G401.6 (cell line): Measurements from ENCODE around the gene GOLPH3.
"Not testable (repeated sequence)": the region's sequence is repeated elsewhere in the genome, so short reads cannot be mapped to it uniquely, and the experiment has no call there.

Source experiments
- FAIRE-seq: peaks from 2 replicates; lab custom pipeline; 2012; peaks lifted over from hg19 to GRCh38; lab: Jason Lieb, UNC

Gene GOLPH3

DNA sequence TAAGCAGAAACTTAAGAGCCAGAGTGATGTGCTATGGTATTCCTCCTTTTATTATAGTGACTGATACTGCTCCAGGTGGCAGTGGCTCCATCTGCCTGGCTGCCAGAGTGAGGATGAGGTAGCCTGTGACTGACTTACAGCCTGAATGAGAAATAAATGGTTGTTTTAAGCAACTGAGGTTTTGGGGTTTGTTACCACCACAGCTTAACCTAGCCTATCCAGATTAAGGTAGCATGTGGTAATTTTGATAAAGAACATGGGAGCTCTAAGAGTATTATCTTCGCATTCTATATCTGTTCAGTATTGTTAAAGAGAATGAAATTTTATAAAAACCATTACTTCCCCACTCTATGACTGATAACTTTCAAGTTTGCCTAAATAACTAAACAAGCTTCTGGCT is 39.0 kb downstream of the GOLPH3 start:
- no peak for FAIRE-seq

DNA sequence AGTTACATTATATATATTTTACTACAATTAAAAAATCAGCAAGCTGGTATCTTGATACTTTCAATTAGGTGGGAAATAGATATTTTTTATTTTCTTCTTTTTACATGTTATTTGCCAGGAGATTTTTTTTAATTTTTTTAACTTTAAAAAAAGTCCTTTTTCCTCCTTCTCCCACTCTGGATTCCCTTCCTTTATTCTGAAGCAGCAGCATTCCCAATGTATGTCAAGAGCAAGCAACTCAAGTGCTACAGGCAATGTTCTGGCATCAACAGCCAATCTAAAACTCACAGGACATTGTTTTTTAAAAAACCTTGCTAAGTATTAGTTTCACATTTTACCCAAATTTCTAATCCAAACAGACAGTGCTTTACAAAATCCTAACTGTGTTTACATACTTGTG is 41.4 kb downstream of the GOLPH3 start:
- FAIRE-seq = no peak

DNA sequence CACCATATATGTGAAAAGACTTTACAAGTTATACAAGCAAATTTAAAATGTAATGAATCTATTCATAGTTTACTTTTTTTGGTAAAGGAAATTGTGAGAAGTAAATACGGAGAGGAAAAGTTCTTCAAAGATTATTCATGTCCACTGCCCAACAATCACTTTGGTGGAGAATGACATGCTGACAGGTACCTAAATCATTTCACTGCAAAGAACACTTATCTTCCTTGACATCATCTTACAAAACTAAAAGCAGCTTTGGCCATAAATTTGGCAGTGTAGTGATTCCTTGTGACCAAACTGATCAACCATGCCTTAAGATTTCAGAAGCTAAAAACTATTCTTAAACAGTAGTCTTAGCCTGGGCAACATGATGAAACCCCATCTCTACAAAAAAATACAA is 42.5 kb downstream of the GOLPH3 start:
- FAIRE-seq = no peak

DNA sequence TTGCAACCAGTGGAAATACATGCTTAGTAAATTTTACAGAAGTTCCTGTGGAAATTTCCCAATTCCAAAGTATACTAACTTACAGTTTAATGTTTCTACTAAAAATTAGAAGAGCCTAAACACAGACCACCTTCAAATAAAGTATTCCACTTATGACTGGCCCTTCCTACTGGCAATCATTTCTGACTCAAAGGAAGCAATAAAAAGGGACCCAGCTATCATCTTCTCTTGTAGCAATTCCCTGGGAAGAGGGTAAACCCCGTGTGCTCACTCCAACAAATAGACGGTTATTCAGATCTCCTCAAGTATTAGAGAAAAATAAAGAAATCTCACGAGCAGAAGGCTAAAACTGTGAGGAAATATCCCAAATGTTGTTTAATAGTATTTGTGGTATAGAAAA is 43.3 kb downstream of the GOLPH3 start:
- no peak for FAIRE-seq

DNA sequence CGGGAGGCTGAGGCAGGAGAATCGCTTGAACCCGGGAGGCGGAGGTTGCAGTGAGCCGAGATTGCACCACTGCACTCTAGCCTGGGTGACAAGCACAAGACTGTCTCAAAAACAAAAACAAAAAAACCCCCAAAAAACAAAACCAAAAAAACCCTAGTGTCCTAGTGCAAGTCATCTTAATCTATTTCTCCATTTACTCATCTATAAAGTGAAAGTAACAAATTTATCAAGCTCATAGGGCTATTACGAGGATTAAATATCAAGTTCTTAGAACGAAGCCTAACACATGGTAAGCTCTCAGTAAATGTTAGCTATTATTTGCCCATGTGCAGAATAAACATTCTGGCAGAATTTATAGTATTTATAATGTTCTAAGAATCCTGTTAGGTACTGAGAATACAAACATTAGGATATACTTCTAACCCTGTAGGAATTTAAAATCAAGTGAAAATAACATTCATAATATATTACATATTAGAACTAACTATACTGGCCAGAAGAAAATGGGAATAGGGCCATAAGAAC is 45.0 kb downstream of the GOLPH3 start:
- FAIRE-seq = no peak

DNA sequence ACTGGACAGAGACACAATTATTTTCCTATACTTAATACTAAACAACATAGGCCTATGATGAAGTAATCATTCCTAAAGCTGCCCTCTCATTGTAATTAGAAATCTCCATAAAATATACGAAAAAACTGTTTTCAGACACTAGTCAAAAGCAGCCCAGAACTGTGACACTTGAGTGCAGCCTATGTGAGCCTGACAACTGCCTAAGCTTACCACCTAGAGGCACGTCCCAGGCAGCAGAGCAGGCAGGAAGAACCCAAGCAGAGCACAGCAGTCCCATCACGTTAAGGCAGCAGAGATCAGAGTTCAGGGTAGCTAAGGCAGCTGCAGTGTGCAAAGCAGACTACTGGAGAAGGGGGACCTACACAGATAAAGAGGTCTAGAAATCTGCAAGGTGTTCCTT is 46.4 kb downstream of the GOLPH3 start:
- FAIRE-seq = no peak

DNA sequence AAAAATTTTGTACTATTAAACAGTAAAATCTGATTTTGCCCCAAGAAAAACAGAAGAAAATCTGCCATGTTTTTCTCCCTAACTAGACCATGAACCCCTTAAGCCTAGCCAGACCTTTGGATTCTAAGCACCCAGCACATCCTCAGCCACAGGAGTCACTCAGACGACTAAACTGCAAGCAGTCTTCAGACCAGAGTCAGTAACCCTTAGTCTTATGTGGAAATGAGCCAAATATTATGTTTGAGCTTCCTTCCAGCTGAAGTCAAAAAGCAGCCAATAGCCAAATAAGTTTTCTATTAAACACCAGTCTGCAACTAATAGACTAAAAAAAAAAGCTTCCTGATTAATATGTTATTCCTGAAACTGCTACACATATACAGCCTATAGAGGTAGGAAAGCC is 47.4 kb downstream of the GOLPH3 start:
- no peak for FAIRE-seq

DNA sequence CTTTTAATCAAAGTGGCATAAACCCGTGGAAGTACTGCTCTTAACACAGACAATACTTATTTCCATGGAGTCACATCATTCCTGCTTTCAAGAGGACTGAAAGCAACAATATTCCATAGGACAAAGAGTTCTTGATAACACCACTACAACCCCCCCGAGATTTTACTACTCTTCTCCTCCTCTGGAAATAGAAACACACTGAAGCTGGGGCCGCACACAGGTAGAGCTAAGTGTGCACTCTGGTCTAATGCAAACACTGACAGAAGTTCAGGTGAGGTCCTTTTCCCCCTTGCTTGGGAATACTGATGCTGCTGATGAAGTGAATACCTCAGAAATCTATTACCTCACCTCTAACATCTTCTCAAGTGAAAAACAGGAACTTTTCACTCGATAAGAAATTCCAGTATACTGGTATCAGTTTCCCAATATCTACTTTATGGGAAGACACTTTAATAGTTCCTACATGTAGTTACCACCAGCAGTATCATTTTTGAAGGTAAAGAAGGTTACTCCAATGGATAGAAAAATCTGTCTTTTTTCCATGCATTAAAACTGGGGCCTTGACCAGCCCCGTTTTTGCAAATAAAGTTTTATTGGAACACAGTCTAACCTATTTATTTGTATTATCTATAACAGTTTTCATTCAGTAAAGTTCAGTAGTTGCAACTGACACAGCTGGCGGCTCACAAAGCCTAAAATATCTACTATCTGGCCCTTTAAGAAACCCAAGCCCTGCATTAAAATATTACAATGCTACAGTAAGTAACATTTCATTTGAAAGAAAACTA is 50.0 kb downstream of the GOLPH3 start:
- no peak for FAIRE-seq

DNA sequence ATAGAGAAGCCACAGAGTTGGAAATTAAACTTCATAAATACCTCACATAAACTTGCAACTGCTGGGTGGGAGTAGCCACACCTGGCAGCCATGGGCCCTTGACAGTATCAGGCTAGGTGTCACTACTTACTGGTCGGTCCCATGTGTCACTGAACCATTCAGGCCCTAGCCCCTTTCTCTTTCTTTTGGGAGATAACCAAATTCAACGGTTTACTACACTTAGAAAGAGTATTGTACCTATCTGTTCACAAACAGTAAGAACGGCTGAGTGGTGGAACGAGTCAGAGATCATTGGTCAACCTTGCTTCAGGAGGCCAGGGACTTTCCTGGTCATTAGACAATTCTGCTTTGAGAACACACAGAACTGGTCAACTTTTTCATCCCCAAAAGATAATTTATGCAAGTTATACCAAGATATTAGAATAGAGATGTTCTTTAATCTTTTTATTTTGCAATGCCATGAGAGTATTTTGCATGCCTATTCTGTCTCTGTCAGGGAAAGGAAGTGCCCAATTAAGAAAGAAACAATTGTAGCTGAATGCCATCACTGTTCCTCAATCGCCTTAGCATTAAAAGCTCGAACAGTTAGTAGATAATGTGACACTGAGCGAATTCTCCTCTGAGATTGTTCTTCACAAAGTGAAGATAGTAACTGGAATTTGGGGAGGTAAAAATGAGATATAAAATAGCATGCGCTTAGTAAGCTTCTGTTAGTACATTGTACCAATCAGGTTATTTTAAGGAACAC is 50.9 kb downstream of the GOLPH3 start:
- FAIRE-seq = no peak

DNA sequence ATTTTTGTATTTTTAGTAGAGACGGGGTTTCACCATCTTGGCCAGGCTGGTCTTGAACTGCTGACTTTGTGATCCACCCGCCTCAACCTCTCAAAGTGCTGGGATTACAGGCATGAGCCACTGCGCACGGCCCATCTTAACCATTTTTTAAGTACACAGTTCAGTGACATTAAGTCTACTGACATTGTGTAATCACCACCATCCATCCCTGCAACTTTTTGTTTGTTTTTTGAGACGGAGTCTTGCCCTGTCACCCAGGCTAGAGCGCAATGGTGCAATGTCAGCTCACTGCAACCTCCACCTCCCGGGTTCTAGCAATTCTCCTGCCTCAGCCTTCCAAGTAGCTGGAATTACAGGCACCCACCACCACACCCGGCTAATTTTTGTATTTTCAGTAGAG is 55.2 kb downstream of the GOLPH3 start:
- not testable (repeated sequence) for FAIRE-seq

DNA sequence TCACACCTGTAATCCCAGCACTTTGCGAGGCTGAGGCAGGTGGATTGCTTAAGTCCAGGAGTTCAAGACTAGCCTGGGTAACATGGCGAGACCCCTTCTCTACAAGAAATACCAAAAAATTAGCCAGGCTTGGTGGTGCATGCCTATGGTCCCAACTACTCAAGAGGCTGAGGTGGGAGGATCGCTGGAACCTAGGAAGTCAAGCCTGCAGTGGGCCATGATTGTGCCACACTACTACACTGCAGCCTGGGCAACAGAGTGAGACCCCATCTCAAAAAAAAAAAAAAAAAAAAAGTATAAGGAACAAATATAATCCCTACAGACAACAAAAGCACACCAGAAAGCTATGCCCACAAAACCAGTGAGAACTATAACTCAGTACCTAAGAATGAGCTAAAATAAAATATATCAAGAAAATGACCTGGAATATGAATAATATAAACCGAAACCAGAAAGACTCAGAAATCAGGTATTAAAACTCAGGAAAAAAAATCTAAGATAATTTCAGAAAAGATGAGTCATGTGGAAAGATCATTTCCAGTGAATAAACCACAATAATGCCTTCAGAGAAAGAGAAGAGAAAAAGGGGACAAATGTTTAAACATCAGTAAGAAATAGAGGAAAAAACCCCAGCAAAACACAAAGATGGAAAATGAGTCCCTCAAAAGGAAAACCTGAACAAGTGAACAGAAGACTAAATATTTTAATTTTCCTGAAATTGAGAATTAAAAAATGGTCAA is 57.4 kb downstream of the GOLPH3 start:
- no peak for FAIRE-seq

DNA sequence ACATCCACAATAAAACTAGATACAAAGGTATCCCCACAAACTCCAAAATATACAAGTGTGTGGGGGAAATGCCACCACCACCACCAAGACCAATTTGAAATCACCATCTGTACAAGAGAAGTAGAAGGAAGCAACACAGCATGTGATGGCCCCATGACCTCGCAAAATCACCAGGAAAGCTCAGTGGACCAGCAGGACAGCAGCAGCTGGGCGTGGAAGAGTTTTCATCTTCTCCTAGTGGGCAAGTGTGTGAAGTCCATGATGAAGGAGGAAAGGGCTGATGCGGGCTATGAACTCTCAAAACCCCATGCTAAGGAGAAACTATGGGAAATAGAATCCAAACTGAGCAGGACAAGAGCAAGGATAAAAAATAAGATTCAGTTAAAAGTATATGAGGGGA is 58.1 kb downstream of the GOLPH3 start:
- FAIRE-seq = no peak

DNA sequence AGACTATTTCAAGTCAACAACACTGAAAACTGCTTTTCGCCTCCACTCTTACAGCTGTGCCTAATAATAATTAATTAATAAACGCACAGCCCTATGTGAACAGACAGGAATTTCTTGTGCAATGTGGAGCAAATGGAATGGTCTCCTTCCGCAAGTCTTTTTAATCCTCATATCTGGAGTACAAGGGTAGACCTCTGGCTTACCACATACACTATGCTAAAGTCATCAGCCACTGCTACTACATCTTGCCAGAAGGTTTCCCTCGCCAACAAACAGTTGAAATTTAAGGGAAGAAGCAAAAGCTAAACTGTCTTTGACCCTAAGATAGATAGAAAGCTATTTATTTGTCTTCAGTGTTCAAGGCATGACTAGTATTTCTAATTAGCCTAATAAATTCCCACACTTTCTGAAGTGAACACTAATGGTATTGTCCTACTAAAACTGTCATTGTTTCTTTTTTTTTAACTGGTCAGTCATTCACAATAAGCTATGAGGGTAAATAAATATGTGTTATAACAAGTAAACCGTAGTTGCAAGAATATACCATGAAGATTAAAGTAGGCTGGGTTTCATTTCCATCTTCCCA is 63.9 kb downstream of the GOLPH3 start:
- no peak for FAIRE-seq

DNA sequence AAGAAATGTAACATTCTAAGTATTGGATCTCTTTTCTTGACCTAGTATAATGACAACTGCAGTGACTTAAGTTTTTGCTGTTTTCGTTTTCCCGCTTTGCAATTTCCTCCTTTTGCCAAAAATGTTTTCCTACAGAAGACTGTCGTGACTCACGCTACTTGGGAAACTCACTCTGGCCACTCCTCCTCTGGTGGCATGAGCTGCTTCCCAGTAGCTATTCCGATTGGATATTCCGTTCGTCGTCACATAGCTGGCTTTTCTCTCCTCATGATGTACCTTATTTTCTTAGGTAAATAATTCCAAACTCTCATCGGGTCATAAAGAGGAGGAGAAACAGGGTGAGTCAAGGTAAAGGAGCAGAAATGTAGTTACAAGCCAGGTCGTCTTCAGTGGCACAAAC is 64.9 kb downstream of the GOLPH3 start:
- FAIRE-seq = no peak

DNA sequence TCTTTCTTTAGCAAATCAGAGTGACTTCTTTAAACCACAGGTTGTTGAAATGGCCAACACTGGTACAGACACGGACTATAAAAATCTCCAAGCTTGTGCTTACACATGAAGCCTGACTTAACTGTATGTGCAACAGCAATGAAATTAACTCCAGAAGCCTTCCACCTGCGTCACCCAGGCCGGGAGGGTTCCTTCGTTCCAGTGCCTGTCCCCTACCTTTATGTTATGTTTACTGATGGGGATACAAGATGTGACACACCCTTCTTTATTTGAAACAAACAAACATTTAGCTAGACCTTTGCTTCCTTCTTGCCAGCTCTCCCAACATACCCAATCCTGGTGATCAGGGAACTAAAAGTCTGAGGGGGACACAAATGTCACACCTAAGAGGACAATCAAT is 66.0 kb downstream of the GOLPH3 start:
- no peak for FAIRE-seq

DNA sequence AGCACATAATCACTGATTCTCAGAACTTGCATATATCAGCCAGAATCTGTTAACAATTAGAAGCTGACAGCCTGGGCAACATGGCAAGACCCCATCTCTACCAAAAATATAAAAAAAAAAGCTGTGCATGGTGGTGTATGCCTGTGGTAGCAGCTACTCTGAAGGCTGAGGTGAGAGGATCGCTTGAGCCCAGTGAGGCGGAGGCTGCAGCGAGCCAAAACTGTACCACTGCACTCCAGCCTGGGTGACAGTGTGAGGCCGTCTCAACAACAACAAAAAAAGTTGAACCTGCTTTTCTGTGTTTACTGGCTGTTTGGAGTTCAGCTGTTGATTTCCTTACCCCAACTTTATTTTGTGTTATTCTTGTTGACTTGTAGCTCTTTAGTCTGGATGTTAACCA is 66.8 kb downstream of the GOLPH3 start:
- no peak for FAIRE-seq

DNA sequence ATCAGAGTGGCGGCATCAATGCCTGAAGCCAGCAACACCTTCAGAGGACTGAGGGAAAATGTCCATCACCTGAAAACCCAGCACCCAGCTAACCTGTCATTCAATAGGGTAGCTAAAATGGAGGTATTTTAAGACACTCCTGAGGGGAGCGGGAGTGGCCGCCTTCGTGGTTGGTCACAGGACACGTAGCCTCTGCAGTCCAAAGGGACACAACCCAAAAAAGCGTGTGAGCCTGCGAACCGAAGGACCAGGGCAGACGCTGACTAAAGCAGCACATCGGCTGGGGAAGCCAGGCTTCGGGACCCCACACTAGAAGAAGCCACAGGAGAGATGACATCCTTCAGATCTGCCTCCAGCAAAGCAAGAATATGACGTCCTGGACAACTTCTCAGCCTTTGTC is 70.6 kb downstream of the GOLPH3 start:
- FAIRE-seq = no peak

DNA sequence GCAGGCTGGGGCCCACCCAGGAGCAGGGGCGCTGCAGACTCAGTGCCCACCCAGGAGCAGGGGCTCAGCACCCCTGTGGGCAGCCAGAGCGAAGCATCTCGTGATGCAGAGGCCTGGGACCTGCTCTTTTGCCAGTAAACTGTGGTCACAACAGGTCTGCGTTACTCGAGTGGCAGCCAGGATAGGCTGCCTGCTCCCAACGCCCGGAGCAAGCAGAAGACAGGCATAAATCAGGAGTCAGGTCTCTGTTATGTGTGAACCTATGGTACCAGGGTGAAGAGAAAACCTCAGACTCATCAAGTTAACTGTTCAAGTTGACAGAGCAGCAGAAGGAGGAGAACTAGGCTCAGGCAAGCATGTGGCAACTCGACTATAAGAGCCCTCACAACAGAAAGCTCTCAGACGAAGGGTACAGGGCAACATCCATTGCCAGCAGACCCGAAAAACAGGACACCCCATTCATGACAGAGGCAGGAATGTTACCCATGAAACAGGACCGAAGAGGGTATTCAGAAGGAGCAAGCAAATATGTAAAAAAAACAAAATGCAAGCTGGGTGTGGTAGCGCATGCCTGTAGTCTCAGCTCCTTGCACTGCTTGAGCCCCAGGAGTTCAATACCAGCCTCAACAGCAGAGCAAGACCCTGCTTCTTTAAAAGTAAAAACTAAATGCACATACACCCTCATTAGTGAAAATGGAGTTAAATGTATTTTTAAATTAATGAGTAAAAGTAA is 71.7 kb downstream of the GOLPH3 start:
- FAIRE-seq = no peak

DNA sequence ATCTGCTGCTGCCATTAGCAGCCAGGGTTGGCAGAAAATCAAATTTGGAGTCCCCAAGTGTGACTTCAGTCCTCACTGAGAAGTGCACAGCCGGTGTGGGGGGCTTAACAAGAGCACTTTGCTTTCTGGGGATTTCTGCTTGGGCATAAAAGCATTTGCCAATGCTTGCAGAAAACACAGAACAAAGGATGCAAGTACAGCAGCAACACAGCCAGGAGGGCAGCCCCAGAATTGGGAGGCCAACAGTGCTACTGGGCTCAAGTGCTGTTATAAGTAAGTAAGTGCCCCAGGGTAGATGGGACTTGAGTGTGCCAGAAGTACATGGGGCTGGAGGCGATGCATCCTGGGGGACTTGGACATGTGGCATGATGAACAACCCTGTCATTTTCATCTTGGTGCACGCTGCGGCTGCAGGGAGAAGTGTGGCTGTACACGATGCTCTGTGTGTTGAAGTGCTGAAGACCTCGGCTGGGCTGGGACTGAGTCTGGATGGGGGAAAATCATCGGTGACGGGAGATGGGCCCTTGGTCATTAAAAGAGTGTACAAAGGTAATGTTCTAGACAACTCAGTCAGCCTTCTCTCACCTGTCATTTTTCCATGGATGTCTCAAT is 73.3 kb downstream of the GOLPH3 start:
- no peak for FAIRE-seq

DNA sequence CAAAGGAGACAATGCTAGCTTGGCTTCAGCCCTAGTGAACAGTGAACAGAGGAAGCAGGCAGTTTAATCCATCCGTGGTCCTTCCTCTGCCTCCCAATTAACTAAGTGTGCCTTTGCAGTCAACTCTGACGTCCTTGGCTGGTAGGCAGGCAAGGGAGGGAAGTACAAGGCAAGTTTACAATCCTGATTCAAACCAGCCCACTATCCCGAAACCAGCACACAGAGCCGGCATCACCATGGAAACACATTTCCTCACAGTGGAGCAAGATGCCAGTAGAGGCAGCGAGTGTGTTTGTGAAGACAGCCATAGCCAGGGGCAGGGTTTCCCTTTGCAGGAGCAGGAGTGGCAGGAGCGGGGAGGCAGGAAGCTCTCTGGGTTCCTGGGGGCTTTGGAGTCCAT is 73.9 kb downstream of the GOLPH3 start:
- no peak for FAIRE-seq

DNA sequence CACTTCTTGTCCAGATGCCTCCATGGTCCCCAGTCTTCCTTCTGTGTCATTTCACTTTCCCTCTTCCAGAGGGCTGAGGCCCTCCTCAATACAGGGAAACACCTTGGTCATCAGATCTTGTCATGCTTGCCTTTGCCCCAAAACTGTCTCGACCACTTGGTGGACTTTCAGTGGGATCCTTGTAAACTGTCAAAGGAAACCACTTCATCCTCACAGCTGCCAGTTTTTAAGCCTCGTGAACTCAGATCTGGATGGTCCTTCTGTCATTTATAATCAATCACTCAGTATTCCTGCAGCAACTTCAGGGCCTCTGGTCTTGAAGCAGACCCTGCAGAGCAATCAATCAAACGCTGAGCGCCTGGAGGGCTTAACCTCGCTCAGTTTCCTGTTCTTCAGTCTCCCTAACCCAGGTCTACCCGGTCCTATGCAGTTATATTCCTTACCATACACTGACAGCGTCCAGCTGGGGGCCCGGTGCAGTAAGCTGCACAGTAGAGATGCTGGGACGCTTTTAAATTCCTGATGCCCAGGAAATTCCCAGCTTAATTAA is 74.6 kb downstream of the GOLPH3 start:
- no peak for FAIRE-seq
